ENCODE results near the gene MSI1.

DNA sequence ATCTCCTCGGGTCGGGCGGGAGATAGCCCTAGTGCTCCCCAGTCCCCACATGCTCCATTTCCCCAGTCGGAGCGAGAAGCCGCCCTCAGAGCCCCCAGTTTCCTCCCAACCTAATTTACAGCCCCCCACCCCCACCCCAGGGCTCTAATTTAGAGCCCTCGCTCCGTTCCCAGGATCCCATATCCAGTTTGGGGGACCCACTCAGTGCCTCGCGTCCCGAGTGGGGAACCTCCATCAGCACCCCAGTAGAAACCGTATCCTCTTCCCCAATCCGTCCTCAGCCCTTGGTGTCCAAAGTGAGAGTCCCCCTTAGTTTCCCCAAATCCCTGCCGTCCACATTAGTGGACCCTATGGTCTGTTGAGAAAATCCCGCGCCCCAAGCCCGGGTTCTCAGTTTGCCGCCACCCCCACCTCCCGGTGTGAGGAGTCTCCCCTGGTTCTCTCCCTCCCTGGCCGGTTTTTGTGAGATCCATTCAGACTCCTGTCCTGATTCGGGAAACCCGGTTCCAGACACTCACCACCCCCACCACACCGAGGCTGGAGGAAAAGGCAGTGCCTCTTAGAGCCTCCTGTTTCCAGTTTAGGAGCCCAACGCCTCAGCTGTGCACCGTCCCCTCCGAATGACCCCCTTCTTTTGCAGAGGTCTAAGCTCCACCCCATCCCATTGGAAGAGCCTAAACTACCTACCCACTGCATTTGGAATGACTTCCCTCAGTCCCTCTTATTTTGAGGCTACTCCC is 809 bp upstream of the MSI1 start:
- TF ChIP-seq, protein P1, sequence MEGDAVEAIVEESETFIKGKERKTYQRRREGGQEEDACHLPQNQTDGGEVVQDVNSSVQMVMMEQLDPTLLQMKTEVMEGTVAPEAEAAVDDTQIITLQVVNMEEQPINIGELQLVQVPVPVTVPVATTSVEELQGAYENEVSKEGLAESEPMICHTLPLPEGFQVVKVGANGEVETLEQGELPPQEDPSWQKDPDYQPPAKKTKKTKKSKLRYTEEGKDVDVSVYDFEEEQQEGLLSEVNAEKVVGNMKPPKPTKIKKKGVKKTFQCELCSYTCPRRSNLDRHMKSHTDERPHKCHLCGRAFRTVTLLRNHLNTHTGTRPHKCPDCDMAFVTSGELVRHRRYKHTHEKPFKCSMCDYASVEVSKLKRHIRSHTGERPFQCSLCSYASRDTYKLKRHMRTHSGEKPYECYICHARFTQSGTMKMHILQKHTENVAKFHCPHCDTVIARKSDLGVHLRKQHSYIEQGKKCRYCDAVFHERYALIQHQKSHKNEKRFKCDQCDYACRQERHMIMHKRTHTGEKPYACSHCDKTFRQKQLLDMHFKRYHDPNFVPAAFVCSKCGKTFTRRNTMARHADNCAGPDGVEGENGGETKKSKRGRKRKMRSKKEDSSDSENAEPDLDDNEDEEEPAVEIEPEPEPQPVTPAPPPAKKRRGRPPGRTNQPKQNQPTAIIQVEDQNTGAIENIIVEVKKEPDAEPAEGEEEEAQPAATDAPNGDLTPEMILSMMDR (IDR thresholded peaks at IDR 0.05) = no peak
- TF ChIP-seq POLR2A (IDR thresholded peaks at IDR 0.05) (no peak), EP300 (IDR thresholded peaks at IDR 0.05) (no peak)

All from ovary (tissue), 3 donors.